Cardiac muscle cell (in vitro differentiated cells and primary cell): ENCODE measurements around the gene F3. TPM values are rescaled to one million over a fixed set of nuclear protein-coding genes. Genes with fewer than 3 reads are reported as not detected.

ENCODE experiments used
- DNase-seq, 2 donors: peaks; one replicate each; pipeline versions ENCODE4 v3.0.0 to v3.0.0-alpha.2; 2010 to 2017; ENCODE audit warnings: low read depth in 1 of 2, low spot score in 1 of 2
- H3K27ac ChIP-seq: fragments of 200-600 bp; sonication (generic); 2 replicates; pipeline ENCODE4 v1.5.1; 2016
- H3K27me3 ChIP-seq: fragments of 200-600 bp; sonication (generic); 2 replicates; pipeline ENCODE4 v1.6.0; 2016; ENCODE audit warnings: control low read depth
- H3K36me3 ChIP-seq: fragments of 200-600 bp; sonication (generic); 2 replicates; pipeline ENCODE4 v1.5.1; 2016; ENCODE audit warnings: control low read depth
- H3K4me1 ChIP-seq: fragments of 200-600 bp; sonication (generic); 2 replicates; pipeline ENCODE4 v1.8.1; 2017; ENCODE audit warnings: low read depth, mild to moderate bottlenecking, mixed run types
- H3K4me3 ChIP-seq: fragments of 200-600 bp; sonication (generic); 2 replicates; pipeline ENCODE4 v1.5.1; 2016; ENCODE audit warnings: mild to moderate bottlenecking
- H3K9me3 ChIP-seq: fragments of 200-600 bp; sonication (generic); 2 replicates; pipeline ENCODE4 v1.5.1; 2017; ENCODE audit warnings: low read depth, mild to moderate bottlenecking, control low read depth
- polyA plus RNA-seq: library from polyadenylated mRNA; unstranded; fragments of >200 nt; fragmentation: Nextera tagmentation; extraction: Ambion mirVana; gene quantifications from 2 replicates; pipeline ENCODE4 v1.2.1, GENCODE V29; 2016
- total RNA-seq: library from RNA; depleted of rRNA; stranded (reverse); fragments of >200 nt; gene quantifications from 2 replicates; pipeline ENCODE4 v1.2.3, GENCODE V29; 2016
- TF ChIP-seq, protein P1 (sequence below): IDR thresholded peaks from 2 replicates; pipeline ENCODE4 v1.5.1; 2012; ENCODE audit warnings: low read depth, mild to moderate bottlenecking, low read length

F3 gene
- total and polyA plus RNA-seq, 2 experiments from 2014 or later: 0.81 to 1.6 TPM

DNA sequence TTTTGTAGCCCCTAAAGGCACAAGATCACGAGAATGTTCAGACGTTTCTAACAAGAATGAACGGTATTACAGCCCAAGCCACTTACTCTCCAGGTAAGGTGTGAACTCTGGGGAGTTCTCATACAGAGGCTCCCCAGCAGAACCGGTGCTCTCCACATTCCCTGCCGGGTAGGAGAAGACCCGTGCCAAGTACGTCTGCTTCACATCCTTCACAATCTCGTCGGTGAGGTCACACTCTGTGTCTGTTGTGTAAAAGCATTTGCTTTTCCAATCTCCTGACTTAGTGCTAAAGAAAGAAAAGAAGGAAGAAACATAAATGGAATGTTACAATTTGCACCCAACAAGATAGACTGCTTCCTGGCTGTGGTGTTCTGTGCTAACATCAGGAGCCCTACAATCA is 5.7 kb downstream of the F3 start:
- DNase-seq: peak in 1 of 2 donors; percentile 51
- Histone ChIP-seq H3K36me3 (no peaks in the 10 kb centered on the region), H3K27ac (no peak overlapping the region), H3K27me3 (peaks cover 15% of the 10 kb centered on the region), H3K4me1 (no peaks in the 10 kb centered on the region), H3K9me3 (no peaks in the 10 kb centered on the region), H3K4me3 (no peak overlapping the region)
- TF ChIP-seq, protein P1, sequence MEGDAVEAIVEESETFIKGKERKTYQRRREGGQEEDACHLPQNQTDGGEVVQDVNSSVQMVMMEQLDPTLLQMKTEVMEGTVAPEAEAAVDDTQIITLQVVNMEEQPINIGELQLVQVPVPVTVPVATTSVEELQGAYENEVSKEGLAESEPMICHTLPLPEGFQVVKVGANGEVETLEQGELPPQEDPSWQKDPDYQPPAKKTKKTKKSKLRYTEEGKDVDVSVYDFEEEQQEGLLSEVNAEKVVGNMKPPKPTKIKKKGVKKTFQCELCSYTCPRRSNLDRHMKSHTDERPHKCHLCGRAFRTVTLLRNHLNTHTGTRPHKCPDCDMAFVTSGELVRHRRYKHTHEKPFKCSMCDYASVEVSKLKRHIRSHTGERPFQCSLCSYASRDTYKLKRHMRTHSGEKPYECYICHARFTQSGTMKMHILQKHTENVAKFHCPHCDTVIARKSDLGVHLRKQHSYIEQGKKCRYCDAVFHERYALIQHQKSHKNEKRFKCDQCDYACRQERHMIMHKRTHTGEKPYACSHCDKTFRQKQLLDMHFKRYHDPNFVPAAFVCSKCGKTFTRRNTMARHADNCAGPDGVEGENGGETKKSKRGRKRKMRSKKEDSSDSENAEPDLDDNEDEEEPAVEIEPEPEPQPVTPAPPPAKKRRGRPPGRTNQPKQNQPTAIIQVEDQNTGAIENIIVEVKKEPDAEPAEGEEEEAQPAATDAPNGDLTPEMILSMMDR: no peak

DNA sequence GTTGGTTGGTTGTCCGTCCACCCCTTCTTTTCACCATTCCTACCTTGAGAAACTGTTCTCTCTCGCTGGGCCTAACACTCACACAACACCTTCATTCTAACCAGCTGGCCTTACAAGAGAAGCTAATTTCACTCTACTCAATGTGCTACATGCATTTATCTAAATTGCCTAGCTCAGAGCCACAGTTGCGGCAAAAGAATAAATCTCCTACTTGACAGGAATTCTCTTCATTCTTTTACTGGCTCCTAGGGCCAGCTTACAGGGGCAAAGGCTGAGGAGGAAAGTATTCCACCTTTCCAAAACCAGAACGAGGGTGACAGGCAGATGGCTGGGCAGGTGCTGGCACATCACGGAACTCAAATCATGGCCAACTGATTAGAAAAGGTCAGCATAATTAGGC is 6.5 kb downstream of the F3 start:
- no peak overlapping the region for H3K27ac ChIP-seq
- peaks cover 7% of the 10 kb centered on the region for H3K27me3 ChIP-seq
- no peak overlapping the region for H3K4me3 ChIP-seq
- H3K9me3 ChIP-seq: no peaks in the 10 kb centered on the region
- TF ChIP-seq, protein P1: no peak
- DNase-seq: no peak
- H3K36me3 ChIP-seq: no peaks in the 10 kb centered on the region
- H3K4me1 ChIP-seq: no peaks in the 10 kb centered on the region

DNA sequence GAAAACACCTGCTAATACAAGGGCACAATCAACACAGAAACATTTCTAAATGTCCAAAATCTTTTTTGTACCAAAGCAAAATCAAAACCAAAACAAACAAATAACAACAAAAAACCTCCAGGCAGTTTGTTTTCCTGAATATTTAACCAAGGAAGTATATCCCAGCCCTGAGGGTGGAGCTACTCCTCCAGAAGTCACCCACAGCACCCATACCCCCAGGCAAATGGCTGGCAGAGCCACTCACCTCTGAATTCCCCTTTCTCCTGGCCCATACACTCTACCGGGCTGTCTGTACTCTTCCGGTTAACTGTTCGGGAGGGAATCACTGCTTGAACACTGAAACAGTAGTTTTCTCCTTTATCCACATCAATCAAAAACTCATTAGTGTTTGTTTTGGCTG is 9.5 kb downstream of the F3 start:
- Histone ChIP-seq H3K36me3 (no peaks in the 10 kb centered on the region), H3K9me3 (no peaks in the 10 kb centered on the region), H3K4me3 (no peak overlapping the region), H3K4me1 (no peaks in the 10 kb centered on the region), H3K27me3 (no peaks in the 10 kb centered on the region), H3K27ac (no peak overlapping the region)
- TF ChIP-seq, protein P1: no peak
- DNase-seq: no peak

DNA sequence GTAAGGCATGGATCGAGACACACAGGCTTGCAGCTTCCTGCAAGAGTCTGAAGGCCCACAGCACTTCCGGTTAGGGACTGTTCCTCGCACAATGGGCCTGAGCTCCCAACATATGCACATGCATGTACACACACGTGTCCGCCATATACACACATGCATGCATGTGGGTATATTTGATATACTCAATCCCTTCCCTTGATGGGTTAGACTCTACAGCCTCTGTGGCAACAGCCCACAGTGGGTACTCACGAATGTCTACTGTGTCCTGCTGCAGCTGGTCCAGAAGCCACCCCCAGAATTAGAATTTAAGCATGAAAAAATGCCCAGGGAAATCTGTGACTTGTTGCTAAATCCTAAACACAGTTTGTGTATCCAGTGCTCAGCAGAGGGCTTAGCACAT is 9.9 kb downstream of the F3 start:
- no peak for DNase-seq
- Histone ChIP-seq H3K4me1 (no peaks in the 10 kb centered on the region), H3K36me3 (no peaks in the 10 kb centered on the region), H3K4me3 (no peak overlapping the region), H3K9me3 (no peaks in the 10 kb centered on the region), H3K27me3 (no peaks in the 10 kb centered on the region), H3K27ac (no peak overlapping the region)
- TF ChIP-seq, protein P1: no peak

DNA sequence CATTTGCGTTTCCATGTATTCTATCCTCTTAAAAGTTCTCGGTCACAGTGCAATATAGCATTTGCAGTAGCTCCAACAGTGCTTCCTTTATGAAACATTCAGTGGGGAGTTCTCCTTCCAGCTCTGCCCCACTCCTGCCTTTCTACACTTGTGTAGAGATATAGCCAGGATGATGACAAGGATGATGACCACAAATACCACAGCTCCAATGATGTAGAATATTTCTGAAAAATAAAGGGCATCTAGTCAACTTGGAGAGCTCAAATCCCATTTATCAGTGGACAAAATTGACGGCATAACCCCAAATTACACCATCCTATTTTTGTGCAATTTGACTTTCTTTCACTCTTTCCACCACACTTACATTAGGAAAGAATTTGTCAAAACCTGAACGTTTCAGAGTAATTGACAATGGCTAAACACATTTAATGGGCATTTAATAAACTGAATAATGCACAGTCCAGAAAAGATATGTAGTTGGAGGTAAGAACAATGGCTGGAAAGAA is 11.1 kb downstream of the F3 start:
- Histone ChIP-seq H3K4me3 (no peak overlapping the region), H3K27ac (no peak overlapping the region), H3K27me3 (no peaks in the 10 kb centered on the region), H3K4me1 (no peaks in the 10 kb centered on the region), H3K36me3 (no peaks in the 10 kb centered on the region), H3K9me3 (no peaks in the 10 kb centered on the region)
- TF ChIP-seq, protein P1: no peak
- DNase-seq: no peak

DNA sequence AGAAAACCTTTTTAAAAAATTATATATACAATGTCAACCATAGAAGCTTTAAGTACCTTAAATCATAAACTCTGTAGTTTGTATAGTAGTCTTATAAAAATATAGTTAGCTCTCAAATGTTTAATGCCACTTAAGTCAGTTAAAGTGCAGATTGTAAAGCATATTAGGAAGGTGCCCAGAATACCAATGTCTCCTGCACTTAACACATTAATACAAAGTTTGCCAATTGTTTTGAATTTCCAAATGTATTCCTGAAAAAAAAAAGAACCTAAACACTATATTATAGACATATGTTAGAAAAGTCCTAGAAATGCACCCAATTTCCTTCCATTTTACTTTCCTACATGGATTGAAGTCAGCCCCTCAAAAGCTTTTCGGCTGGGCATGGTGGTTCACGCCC is 12.1 kb downstream of the F3 start:
- no peak for DNase-seq
- H3K4me1 ChIP-seq: no peaks in the 10 kb centered on the region
- no peaks in the 10 kb centered on the region for H3K9me3 ChIP-seq
- H3K4me3 ChIP-seq: no peak overlapping the region
- no peaks in the 10 kb centered on the region for H3K27me3 ChIP-seq
- TF ChIP-seq, protein P1: no peak
- no peaks in the 10 kb centered on the region for H3K36me3 ChIP-seq
- no peak overlapping the region for H3K27ac ChIP-seq
